ENCODE measurements around the gene ARID3B. TPM values are rescaled to one million over a fixed set of nuclear protein-coding genes. Genes with fewer than 3 reads are reported as not detected.

The ARID3B gene
- total and polyA plus RNA-seq, 2 of the 4 experiments (the other 2 are of a cell fraction), result 2.5 to 5.0 TPM

- Histone ChIP-seq H3K4me3 (ENCODE audit: insufficient read depth, low read depth, low read length) (no peak overlapping the region), H2AK5ac (ENCODE audit: low read depth, low read length) (no peak overlapping the region), H3K27ac (ENCODE audit: insufficient read depth, low read length) (no peak overlapping the region), H3K14ac (replicated peaks; ENCODE audit: low read depth, low read length) (no peak overlapping the region), H3K9me3 (ENCODE audit: control insufficient read depth, insufficient read depth, low read length) (no peaks in the 10 kb centered on the region), H2BK20ac (ENCODE audit: low read depth, low read length) (no peak overlapping the region), H3K9ac (ENCODE audit: low read depth, low read length) (no peak overlapping the region), H3K79me1 (ENCODE audit: low read depth in 1 of 2, low read length in 2 of 2) (peaks cover 50 to 61% of the 10 kb centered on the region in 2 experiments), H3K56ac (ENCODE audit: extremely low read depth, insufficient read depth, low read length) (no peak overlapping the region), H2AFZ (replicated peaks; ENCODE audit: low read length, poor library complexity) (no peak overlapping the region), H2BK5ac (ENCODE audit: low read depth, low read length, poor library complexity, severe bottlenecking) (no peak overlapping the region), H3K23ac (ENCODE audit: low read depth, low read length) (no peak overlapping the region), H2AK9ac (replicated peaks; ENCODE audit: low read depth, low read length, poor library complexity) (no peak overlapping the region), H3K4ac (ENCODE audit: low read depth, low read length) (no peak overlapping the region), H4K8ac (ENCODE audit: low read depth in 2 of 2, low read length in 2 of 2) (no peak overlapping the region), H3K36me3 (ENCODE audit: control insufficient read depth, insufficient read depth, low read length) (no peaks in the 10 kb centered on the region; the same call in 1 of the 2 replicates), H2BK15ac (ENCODE audit: low read depth, low read length) (no peak overlapping the region), H4K20me1 (ENCODE audit: insufficient read depth, low read length) (peaks cover 9% of the 10 kb centered on the region), H3K27me3 (ENCODE audit: control insufficient read depth, insufficient read depth, low read length) (no peaks in the 10 kb centered on the region), H4K5ac (ENCODE audit: low read depth, low read length) (no peak overlapping the region), H4K91ac (ENCODE audit: insufficient read depth, low read depth, low read length) (no peak overlapping the region), H2BK120ac (ENCODE audit: low read depth, low read length) (no peak overlapping the region), H3K18ac (ENCODE audit: low read depth, low read length) (no peak overlapping the region), H3K4me2 (ENCODE audit: low read depth, low read length) (no peak overlapping the region), H3K9me1 (ENCODE audit: insufficient read depth, low read length) (peaks cover 5% of the 10 kb centered on the region), H3K4me1 (ENCODE audit: control insufficient read depth, insufficient read depth, low read length) (no peaks in the 10 kb centered on the region)
- ATAC-seq (ENCODE audit: low read depth) (no peak), DNase-seq (no peak)
- in situ Hi-C loops (cut with MboI; ENCODE audit: low sequenced_read_pairs), result no loop called here
- intact Hi-C loops (cut with micrococcal nuclease), result no loop called here
- POLR2A ChIA-PET (ENCODE audit: unreplicated experiment), result no interaction called here
- dilution Hi-C loops (cut with HindIII; ENCODE audit: low sequenced_read_pairs, unreplicated experiment), result no loop called here
- CTCF ChIA-PET, result no interaction called here
- no CpG with 5 or more reads among the region's 1 CpG for WGBS, 2 experiments (ENCODE audit: extremely low coverage in 2 of 2, insufficient read length in 1 of 2)
- BruUV-seq (replicated peaks), result no TSS peak
- TF ChIP-seq MAFK (IDR thresholded peaks at IDR 0.05; ENCODE audit: low read depth, low read length) (no peak), FOS (IDR thresholded peaks at IDR 0.05; ENCODE audit: low read depth, low read length) (no peak), RAD21 (IDR thresholded peaks at IDR 0.05; ENCODE audit: low read length) (no peak), BHLHE40 (IDR thresholded peaks at IDR 0.05; ENCODE audit: low read depth, low read length) (no peak), CHD1 (IDR thresholded peaks at IDR 0.05; ENCODE audit: low read depth, low read length) (no peak), USF2 (IDR thresholded peaks at IDR 0.05; ENCODE audit: low read depth, low read length) (no peak)
Measured at GRCh38 chr15:74564182-74564581, 23.2 kb downstream of the ARID3B start.

All from IMR-90 (cell line).